Karpas-422 (cell line): ENCODE results near the gene SBK3. TPM values are rescaled to one million over a fixed set of nuclear protein-coding genes. Genes with fewer than 3 reads are reported as not detected.

Experiments
- DNase-seq: peaks from one replicate; pipeline ENCODE4 v3.0.0-alpha.2; 2015
- H2AFZ ChIP-seq: fragments of 200-600 bp; sonication (generic); 2 replicates; pipeline ENCODE4 v1.6.1; 2014; ENCODE audit warnings: antibody characterized with exemption, low read length, mixed read lengths
- H3K27ac ChIP-seq: fragments of 200-600 bp; sonication (generic); 2 replicates; pipeline ENCODE4 v1.5.1; 2014; ENCODE audit warnings: mild to moderate bottlenecking, low read length, moderate library complexity
- H3K27me3 ChIP-seq: fragments of 200-600 bp; sonication (generic); 2 replicates; pipeline ENCODE4 v1.6.1; 2014; ENCODE audit warnings: low read length, mixed read lengths
- H3K36me3 ChIP-seq: fragments of 200-600 bp; sonication (generic); 2 replicates; pipeline ENCODE4 v1.6.1; 2014; ENCODE audit warnings: low read length, mixed read lengths; ENCODE audit not compliant: insufficient read depth
- H3K4me1 ChIP-seq: fragments of 200-600 bp; sonication (generic); 2 replicates; pipeline ENCODE4 v1.6.1; 2014; ENCODE audit warnings: mild to moderate bottlenecking, low read length, mixed read lengths
- H3K4me2 ChIP-seq: fragments of 200-600 bp; sonication (generic); 2 replicates; pipeline ENCODE4 v1.6.1; 2014; ENCODE audit warnings: low read length, low read depth, mild to moderate bottlenecking; ENCODE audit not compliant: poor library complexity, severe bottlenecking
- H3K4me3 ChIP-seq: fragments of 200-600 bp; sonication (generic); 2 replicates; pipeline ENCODE4 v1.5.1; 2014; ENCODE audit warnings: mild to moderate bottlenecking, antibody characterized with exemption, low read length, mixed read lengths
- H3K79me2 ChIP-seq: fragments of 200-600 bp; sonication (generic); 2 replicates; pipeline ENCODE4 v1.6.1; 2014; ENCODE audit warnings: mild to moderate bottlenecking, low read length, mixed read lengths
- H3K9ac ChIP-seq: fragments of 200-600 bp; sonication (generic); 2 replicates; pipeline ENCODE4 v1.6.0; 2014; ENCODE audit warnings: low read length
- H3K9me2 ChIP-seq: fragments of 200-600 bp; sonication (generic), shearing (Covaris generic); replicated peaks from 2 replicates; pipeline ENCODE4 v1.6.0; 2014; ENCODE audit warnings: mild to moderate bottlenecking, low read length, moderate library complexity; ENCODE audit not compliant: insufficient read depth
- H3K9me3 ChIP-seq: fragments of 300-700, 200-600 bp; sonication (generic); 2 replicates; pipeline ENCODE4 v1.6.1; 2014; ENCODE audit warnings: low read length, mixed read lengths
- H4K20me1 ChIP-seq: fragments of 200-600 bp; sonication (generic); 2 replicates; pipeline ENCODE4 v1.6.1; 2014; ENCODE audit warnings: mild to moderate bottlenecking, antibody characterized with exemption, low read length, low read depth; ENCODE audit not compliant: insufficient read depth
- total RNA-seq: library from RNA; depleted of rRNA; stranded (reverse); fragments of >200 nt; shearing (Covaris generic); gene quantifications from 2 replicates; pipeline ENCODE4 v1.2.3, GENCODE V29; 2014; ENCODE audit warnings: low replicate concordance

The SBK3 gene
- total RNA-seq, 1 experiment from 2014 or later: not detected

DNA sequence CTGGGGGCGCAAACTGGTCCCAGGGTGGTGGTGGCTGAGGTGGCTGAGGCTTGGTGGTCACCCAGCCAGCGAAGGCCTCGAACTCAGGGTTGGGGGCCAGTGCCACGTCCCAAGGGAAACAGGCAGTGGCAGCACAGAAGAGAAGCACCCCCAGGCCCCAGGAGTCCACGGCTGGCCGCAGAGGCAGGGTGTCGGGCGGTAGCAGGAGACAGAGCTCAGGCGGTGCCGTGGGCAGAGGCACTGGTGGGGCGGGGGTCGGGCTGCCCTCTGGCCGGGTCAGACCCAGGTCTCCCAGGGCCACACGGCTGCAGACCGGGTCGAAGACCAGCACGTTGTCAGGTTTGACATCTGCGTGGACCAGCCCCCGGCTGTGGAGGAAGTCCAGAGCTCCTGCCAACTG is 4.3 kb downstream of the SBK3 start:
- Histone ChIP-seq H3K79me2 (no peaks in the 10 kb centered on the region), H3K9ac (no peak overlapping the region), H3K36me3 (no peaks in the 10 kb centered on the region), H3K4me1 (no peaks in the 10 kb centered on the region), H3K9me2 (no peaks in the 10 kb centered on the region), H3K4me2 (no peak overlapping the region), H2AFZ (no peak overlapping the region), H3K27ac (no peak overlapping the region), H3K4me3 (no peak overlapping the region), H3K27me3 (no peaks in the 10 kb centered on the region), H4K20me1 (no peaks in the 10 kb centered on the region), H3K9me3 (no peaks in the 10 kb centered on the region)
- no peak for DNase-seq

DNA sequence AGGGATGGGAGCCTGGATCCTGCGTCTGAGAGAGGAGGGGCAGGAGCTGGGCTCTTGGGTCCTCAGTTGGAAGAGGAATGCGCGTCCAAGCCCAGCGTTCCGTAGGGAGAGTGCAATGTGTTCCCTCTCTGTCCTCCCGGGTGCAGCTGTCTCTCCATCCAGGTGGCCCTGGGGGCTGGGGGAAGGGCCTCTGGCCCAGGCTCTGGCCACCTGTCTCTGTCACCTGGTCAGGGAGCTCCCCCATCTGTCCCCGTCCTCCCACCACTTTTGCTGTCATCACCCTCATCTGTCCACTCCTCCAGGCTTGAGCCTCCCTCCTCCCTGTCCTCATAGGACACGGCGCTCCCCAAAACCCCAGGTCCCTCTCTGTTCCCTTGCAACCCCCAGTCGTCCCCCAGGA is 4.7 kb downstream of the SBK3 start:
- Histone ChIP-seq H3K9me2 (no peaks in the 10 kb centered on the region), H2AFZ (no peak overlapping the region), H4K20me1 (no peaks in the 10 kb centered on the region), H3K9ac (no peak overlapping the region), H3K79me2 (no peaks in the 10 kb centered on the region), H3K27me3 (no peaks in the 10 kb centered on the region), H3K4me3 (no peak overlapping the region), H3K36me3 (no peaks in the 10 kb centered on the region), H3K9me3 (no peaks in the 10 kb centered on the region), H3K4me2 (no peak overlapping the region), H3K4me1 (no peaks in the 10 kb centered on the region), H3K27ac (no peak overlapping the region)
- no peak for DNase-seq

GRCh38 chr19:55539090-55539984 is 6.0 kb downstream of the SBK3 start:
- no peaks in the 10 kb centered on the region for H4K20me1 ChIP-seq
- no peak for DNase-seq
- no peaks in the 10 kb centered on the region for H3K9me2 ChIP-seq
- H3K27me3 ChIP-seq: no peaks in the 10 kb centered on the region
- no peak overlapping the region for H3K4me2 ChIP-seq
- no peaks in the 10 kb centered on the region for H3K4me1 ChIP-seq
- H3K79me2 ChIP-seq: no peaks in the 10 kb centered on the region
- no peak overlapping the region for H2AFZ ChIP-seq
- H3K27ac ChIP-seq: no peak overlapping the region
- no peak overlapping the region for H3K4me3 ChIP-seq
- no peaks in the 10 kb centered on the region for H3K9me3 ChIP-seq
- no peak overlapping the region for H3K9ac ChIP-seq
- no peaks in the 10 kb centered on the region for H3K36me3 ChIP-seq

- H3K9ac ChIP-seq: no peak overlapping the region
- DNase-seq: no peak
- no peaks in the 10 kb centered on the region for H3K4me1 ChIP-seq
- H4K20me1 ChIP-seq: no peaks in the 10 kb centered on the region
- H3K36me3 ChIP-seq: no peaks in the 10 kb centered on the region
- H3K9me2 ChIP-seq: no peaks in the 10 kb centered on the region
- no peak overlapping the region for H3K4me2 ChIP-seq
- no peak overlapping the region for H2AFZ ChIP-seq
- no peaks in the 10 kb centered on the region for H3K9me3 ChIP-seq
- no peaks in the 10 kb centered on the region for H3K79me2 ChIP-seq
- no peak overlapping the region for H3K4me3 ChIP-seq
- H3K27me3 ChIP-seq: no peaks in the 10 kb centered on the region
- H3K27ac ChIP-seq: no peak overlapping the region
Observed at GRCh38 chr19:55538132-55538531, 7.2 kb downstream of the SBK3 start.

GRCh38 chr19:55537741-55538111 is 7.6 kb downstream of the SBK3 start:
- no peaks in the 10 kb centered on the region for H3K4me1 ChIP-seq
- no peaks in the 10 kb centered on the region for H3K9me2 ChIP-seq
- H2AFZ ChIP-seq: no peak overlapping the region
- H4K20me1 ChIP-seq: no peaks in the 10 kb centered on the region
- no peak for DNase-seq
- no peak overlapping the region for H3K9ac ChIP-seq
- no peak overlapping the region for H3K4me2 ChIP-seq
- no peaks in the 10 kb centered on the region for H3K27me3 ChIP-seq
- H3K27ac ChIP-seq: no peak overlapping the region
- no peaks in the 10 kb centered on the region for H3K36me3 ChIP-seq
- no peak overlapping the region for H3K4me3 ChIP-seq
- no peaks in the 10 kb centered on the region for H3K9me3 ChIP-seq
- no peaks in the 10 kb centered on the region for H3K79me2 ChIP-seq

DNA sequence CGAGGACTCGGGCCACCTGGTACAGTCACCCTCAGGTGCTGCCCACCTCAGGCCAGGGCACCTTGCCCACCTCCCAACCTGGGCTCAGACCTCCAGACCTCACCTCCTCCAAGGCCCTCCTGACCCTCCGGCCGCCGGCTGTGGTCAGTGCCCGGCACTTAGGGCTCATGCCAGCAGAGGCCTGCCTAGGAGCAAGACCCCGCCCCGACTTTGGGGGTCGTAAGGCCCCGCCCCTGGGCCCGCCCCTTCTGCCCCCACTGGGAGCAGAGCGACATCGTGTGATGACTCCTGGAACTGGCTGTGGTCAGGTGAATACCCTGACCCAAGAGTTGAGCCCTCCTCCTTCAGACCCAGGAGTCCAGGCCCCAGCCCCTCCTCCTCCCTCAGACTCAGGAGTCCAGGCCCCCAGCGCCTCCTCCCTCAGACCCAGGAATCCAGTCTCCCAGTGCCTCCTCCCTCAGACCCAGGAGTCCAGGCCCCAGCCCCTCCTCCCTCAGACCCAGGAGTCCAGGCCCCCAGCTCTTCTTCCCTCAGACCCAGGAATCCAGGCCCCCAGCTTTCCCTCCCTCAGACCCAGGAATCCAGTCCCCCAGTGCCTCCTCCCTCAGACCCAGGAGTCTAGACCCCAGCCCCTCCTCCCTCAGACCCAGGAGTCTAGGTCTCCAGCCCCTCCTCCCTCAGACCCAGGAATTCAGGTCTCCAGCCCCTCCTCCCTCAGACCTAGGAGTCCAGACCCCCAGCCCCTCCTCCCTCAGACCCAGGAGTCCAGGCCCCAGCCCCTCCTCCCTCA is 8.2 kb downstream of the SBK3 start, which contains the start of gene SBK2:
SBK2 (minus strand) TSS at position 183 of the 790 bp plus-strand sequence. CDS start 839 bp downstream, outside the sequence.
- no peak for DNase-seq
- H2AFZ ChIP-seq: no peak within 1 kb of the TSS
- H3K4me3 ChIP-seq: no peak within 1 kb of the TSS
- no peaks in the 10 kb centered on the region for H3K9me2 ChIP-seq
- H4K20me1 ChIP-seq: no peaks in the 10 kb centered on the region
- no peaks in the 10 kb centered on the region for H3K4me1 ChIP-seq
- H3K36me3 ChIP-seq: no peaks in the 10 kb centered on the region
- no peaks in the 10 kb centered on the region for H3K9me3 ChIP-seq
- H3K4me2 ChIP-seq: no peak within 1 kb of the TSS
- H3K79me2 ChIP-seq: no peaks in the 10 kb centered on the region
- H3K27me3 ChIP-seq: no peaks in the 10 kb centered on the region
- no peak within 1 kb of the TSS for H3K9ac ChIP-seq
- no peak within 1 kb of the TSS for H3K27ac ChIP-seq

- Histone ChIP-seq H3K9me3 (no peaks in the 10 kb centered on the region), H3K79me2 (no peaks in the 10 kb centered on the region), H3K36me3 (no peaks in the 10 kb centered on the region), H3K27ac (no peak overlapping the region), H2AFZ (no peak overlapping the region), H3K4me2 (no peak overlapping the region), H3K4me1 (no peaks in the 10 kb centered on the region), H3K9ac (no peak overlapping the region), H3K9me2 (no peaks in the 10 kb centered on the region), H3K4me3 (no peak overlapping the region), H3K27me3 (no peaks in the 10 kb centered on the region), H4K20me1 (no peaks in the 10 kb centered on the region)
- no peak for DNase-seq
Observed at GRCh38 chr19:55536366-55536765, 9.0 kb downstream of the SBK3 start.

GRCh38 chr19:55535965-55536350 is 9.4 kb downstream of the SBK3 start:
- no peaks in the 10 kb centered on the region for H3K9me3 ChIP-seq
- no peak overlapping the region for H2AFZ ChIP-seq
- no peaks in the 10 kb centered on the region for H3K79me2 ChIP-seq
- DNase-seq: no peak
- H3K9ac ChIP-seq: no peak overlapping the region
- H3K4me3 ChIP-seq: no peak overlapping the region
- no peaks in the 10 kb centered on the region for H3K9me2 ChIP-seq
- no peaks in the 10 kb centered on the region for H3K4me1 ChIP-seq
- H3K4me2 ChIP-seq: no peak overlapping the region
- H3K36me3 ChIP-seq: no peaks in the 10 kb centered on the region
- H3K27ac ChIP-seq: no peak overlapping the region
- H3K27me3 ChIP-seq: no peaks in the 10 kb centered on the region
- H4K20me1 ChIP-seq: no peaks in the 10 kb centered on the region
